ENCODE data around the gene NDUFAF3.

- TF ChIP-seq CTCF (conservative IDR thresholded peaks at IDR 0.05) (no peak), EZH2 (IDR thresholded peaks at IDR 0.05; ENCODE audit: low read depth) (no peak)
Observed at GRCh38 chr3:49030321-49030720, 8.4 kb downstream of the NDUFAF3 start.
